GM21825 (cell line): ENCODE measurements around the gene RDH5.

Experiments used
- ATAC-seq: cut with Tn5 transposase; IDR thresholded peaks from one replicate; pipeline ENCODE4 v1.9.1; 2021; ENCODE audit warnings: mild to moderate bottlenecking, moderate library complexity; ENCODE audit not compliant: unreplicated experiment

Gene RDH5

DNA sequence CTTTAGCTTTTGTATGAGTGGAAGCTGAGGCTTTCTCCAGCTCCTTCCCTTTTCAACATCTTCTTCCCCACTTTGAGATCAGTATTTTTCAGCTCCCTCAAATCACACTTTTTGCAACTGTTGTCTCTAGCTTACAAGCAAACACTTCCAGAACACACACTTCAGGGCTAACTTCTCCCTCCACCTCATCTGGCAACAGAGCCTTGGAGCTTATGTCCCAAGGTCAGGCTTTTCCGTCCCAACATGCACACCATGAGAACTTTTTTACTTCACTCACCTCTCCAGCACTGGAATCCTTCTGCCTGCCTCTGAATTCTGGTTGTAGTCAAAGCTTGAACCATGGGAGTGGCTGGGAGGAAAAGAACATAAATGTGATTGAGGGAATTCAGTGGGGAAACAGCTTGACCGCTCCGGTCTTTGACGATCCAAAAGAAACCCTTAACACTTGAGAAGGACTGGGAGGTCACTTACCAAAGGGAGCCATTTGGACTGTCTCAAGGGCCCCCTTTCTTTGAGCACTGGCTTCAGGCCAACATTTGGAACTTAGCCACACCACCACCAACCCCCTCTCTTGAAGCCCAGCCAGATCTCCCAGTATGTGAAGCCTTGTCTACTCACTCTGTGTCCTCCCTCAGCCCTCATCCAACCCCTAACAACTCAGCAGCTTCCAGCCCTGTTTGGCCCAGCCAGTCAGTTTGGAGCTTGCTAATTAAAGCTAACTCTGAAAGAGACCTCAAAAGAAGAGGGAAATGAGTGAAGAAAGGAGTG lies 8.2 kb upstream of the RDH5 start:
- no peak for ATAC-seq

- ATAC-seq, result no peak
Observed at GRCh38 chr12:55712700-55713415, 7.3 kb upstream of the RDH5 start.

GRCh38 chr12:55713721-55714120 lies 6.5 kb upstream of the RDH5 start:
- no peak for ATAC-seq

GRCh38 chr12:55715169-55715764 lies 4.9 kb upstream of the RDH5 start:
- ATAC-seq, result no peak

GRCh38 chr12:55715833-55716581 lies 4.2 kb upstream of the RDH5 start, which contains the start of gene BLOC1S1:
Gene BLOC1S1, plus strand, starts transcription at chr12:55716046. Its CDS starts 6 bp downstream, at chr12:55716052.
- ATAC-seq, result peak; percentile 92

GRCh38 chr12:55716582-55716957 lies 3.6 kb upstream of the RDH5 start:
- ATAC-seq, result no peak

DNA sequence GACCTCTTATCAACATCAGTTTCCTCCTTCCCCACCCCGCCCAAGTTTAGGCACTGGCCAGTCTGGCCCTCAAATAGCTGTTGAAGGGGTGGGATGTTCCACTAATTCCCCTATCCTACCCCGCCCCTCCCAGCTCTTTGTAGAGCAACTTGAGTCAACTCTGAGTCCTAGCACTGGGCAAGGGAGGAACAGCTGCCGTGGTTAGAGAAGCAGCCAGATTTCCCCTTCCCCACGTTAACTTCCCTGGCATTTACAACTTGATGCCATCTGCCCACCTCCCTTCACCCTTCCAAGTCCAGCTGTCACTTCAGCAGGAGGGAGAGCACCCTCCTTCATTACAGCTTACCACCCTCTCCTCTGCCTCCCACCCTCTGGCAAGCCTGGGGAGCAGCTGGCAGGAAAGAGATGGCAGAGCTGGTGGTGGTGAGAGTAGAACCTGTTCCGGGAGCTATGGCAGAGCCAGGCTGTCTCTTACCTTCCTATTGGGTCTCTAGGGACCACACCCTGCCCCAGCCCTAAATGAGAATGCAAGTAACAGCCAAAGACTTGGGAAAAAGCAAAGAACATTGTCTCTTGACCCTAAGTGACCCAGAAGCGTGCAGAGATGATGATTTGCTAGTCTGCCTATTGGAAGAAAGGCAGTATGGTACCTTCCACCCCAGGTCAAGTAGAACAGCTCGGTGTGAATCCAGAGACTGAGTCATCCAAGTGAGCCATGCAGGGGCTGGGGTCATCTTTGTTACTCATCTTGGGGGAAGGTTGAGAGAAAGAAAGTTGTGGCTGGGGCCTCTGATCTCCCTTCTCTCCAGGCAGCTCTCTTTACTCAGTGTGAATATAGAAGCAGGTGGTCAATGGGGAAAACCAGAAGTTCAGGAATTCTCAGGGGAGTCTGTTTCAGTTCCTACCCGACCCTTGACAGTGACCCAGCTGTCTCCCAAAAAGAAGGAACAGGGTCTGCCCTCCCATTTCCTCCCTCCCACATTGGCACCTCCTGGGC lies 2.9 kb upstream of the RDH5 start:
- ATAC-seq, result no peak

- ATAC-seq, result no peak
Observed at GRCh38 chr12:55718015-55718414, 2.2 kb upstream of the RDH5 start.

- no peak for ATAC-seq
Observed at GRCh38 chr12:55718624-55719275, 1.4 kb upstream of the RDH5 start.

DNA sequence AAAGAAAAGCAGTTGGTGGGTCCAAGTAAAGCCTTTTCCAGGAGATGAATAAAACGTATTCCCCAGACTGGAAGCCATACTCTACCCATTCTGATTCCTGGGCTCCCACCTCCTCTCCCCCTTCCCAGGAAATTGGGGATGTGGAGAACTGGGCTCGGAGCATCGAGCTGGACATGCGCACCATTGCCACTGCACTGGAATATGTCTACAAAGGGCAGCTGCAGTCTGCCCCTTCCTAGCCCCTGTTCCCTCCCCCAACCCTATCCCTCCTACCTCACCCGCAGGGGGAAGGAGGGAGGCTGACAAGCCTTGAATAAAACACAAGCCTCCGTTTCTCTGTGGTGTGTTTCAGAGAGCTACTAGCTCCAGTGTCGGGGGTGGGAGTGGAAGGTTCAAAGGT lies 822 bp upstream of the RDH5 start:
- ATAC-seq, result no peak

DNA sequence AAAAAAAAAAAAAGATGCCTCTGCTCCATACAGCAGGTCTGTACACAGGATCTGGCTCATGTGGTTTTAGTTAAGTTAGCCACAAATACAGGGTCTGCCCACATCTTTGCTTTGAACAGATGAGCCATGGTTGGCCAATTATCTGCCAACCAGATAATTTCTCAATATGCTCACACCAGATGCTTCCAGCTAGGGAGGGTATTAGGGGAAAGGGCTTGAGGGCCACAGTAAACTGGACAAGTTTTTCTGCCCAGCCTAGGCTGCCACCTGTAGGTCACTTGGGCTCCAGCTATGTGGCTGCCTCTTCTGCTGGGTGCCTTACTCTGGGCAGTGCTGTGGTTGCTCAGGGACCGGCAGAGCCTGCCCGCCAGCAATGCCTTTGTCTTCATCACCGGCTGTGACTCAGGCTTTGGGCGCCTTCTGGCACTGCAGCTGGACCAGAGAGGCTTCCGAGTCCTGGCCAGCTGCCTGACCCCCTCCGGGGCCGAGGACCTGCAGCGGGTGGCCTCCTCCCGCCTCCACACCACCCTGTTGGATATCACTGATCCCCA lies 776 bp downstream of the RDH5 start:
- no peak for ATAC-seq

DNA sequence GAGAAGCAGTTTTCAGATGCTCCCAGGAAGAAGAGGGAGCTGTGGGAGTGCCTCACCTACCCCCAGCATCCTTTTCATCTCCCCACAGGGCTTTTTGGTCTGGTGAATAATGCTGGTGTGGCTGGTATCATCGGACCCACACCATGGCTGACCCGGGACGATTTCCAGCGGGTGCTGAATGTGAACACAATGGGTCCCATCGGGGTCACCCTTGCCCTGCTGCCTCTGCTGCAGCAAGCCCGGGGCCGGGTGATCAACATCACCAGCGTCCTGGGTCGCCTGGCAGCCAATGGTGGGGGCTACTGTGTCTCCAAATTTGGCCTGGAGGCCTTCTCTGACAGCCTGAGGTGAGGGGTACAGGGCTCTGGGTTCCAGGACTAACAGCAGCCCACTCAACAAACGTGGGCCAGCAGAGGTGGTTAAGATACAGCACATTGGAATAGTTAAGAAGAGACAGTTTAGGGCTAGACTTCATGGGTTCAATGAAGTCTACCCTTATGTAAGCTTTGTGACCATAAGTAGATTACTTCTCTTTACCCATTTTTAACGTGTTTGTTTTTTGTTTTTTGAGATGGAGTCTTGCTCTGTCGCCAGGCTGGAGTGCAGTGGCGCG lies 1.5 kb downstream of the RDH5 start:
- ATAC-seq, result no peak

DNA sequence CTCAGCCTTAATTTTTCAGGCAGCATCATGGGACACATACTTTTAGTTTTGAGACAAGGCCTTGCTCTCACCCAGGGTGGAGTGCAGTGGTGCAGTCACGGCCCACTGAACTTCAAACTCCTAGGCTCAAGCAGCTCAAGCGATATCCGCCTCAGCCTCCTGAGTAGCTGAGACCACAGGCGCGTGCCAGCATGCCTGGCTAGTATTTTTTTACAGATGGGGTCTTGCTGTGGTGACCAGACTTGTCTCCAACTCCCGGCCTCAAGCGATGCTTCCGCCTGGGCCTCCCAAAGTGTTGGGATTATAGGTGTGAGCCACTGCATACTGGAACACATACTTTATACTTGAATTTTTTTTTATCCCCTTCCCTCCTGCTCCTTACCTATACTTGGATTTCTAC lies 2.8 kb downstream of the RDH5 start:
- ATAC-seq, result no peak

DNA sequence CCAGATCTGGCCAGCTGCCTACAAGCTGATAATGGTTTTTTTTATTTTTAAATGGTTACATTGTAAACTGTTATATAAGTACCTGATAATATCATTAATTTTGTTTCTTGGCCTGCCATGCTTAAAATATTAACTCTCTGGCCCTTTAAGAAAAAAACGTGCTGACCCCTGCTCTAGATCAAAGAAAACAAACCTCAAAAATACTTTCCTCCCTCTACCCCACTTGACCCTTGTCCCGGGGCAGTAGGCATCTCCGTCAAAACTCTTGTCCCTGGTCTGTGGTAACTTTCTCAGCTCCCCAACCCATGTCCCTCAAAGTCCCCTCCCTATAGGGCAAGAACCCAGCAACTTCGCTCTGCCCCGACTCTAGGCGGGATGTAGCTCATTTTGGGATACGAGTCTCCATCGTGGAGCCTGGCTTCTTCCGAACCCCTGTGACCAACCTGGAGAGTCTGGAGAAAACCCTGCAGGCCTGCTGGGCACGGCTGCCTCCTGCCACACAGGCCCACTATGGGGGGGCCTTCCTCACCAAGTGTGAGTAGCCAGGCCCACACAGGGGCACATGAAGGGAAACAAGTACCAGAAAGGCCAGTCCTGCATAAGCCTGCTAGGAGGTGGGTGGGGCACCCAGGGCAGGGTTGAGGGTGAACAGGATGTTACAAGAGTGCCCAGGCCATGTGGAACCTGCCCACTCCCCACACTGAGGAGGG lies 3.5 kb downstream of the RDH5 start:
- no peak for ATAC-seq

DNA sequence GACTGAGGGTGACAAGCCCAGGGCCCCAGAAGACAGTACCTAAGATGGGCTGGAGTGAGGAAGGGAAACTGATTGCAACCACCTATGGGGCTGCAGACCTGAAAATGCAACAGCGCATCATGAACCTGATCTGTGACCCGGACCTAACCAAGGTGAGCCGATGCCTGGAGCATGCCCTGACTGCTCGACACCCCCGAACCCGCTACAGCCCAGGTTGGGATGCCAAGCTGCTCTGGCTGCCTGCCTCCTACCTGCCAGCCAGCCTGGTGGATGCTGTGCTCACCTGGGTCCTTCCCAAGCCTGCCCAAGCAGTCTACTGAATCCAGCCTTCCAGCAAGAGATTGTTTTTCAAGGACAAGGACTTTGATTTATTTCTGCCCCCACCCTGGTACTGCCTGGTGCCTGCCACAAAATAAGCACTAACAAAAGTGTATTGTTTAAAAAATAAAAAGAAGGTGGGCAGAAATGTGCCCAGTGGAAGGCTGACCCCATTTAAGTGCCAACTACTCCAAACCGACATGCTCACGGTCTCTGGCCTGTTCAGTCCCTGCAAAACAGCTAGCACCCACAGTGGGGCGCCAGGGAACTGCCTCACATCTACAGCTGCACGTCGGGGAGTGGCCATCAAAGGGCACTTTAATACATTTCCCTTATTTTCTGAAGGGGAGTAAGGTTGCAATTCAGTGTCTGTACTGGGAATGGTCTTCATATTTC lies 4.2 kb downstream of the RDH5 start:
- no peak for ATAC-seq

- no peak for ATAC-seq
Observed at GRCh38 chr12:55724940-55725309, 4.7 kb downstream of the RDH5 start.

DNA sequence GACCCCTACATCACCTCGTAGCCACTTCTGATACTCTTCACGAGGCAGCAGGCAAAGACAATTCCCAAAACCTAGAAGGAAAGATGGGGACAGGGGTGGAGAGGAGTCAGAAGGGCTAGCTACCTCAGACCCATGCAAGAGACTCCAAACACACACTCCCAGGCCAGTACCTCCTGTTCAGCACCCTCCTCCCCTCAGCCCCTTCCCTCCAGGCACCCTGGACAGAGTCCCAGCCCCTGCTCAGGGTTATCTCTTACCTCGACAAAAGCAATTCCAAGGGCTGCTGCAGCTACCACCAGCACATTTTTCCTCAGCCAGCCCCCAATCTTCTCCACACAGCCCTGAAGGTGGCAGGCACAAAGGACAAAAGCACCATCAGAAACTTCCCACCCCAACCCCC lies 5.4 kb downstream of the RDH5 start:
- no peak for ATAC-seq

DNA sequence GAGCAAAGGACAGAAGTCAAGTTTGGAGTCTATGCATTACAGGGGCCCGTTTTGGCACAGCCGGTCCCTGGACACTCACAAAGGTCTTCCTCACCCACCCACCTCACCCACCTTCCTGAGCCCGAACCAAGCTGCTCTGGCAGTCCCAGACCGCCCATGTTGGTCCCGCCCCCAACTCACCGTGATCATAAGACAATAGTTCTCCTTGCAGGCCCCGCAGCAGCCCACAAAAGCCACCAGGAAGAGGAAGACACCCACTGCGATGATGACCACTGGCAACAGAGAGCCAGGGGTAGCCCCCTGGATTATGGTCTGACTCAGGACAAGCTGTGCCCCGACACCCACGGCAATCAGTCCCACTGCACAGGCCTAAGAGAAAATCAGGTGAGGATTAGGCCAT lies 6.8 kb downstream of the RDH5 start:
- no peak for ATAC-seq
